Renal cortex interstitium (tissue), 11 donors: ENCODE measurements around the gene VSTM2A. TPM values are rescaled to one million over a fixed set of nuclear protein-coding genes. Genes with fewer than 3 reads are reported as not detected.

Source experiments
- DNase-seq, 11 donors: peaks; one replicate each; pipeline ENCODE4 v3.0.0-alpha.2; 2013; ENCODE audit warnings: low read depth in 9 of 11, low spot score in 4 of 11; ENCODE audit errors: extremely low read depth in 1 of 11
- polyA plus RNA-seq, 3 donors: library from polyadenylated mRNA; unstranded; fragments of 120-200 nt; gene quantifications; one replicate each; pipeline ENCODE4 v1.2.1, GENCODE V29; 2013; ENCODE audit not compliant: insufficient read length in 3 of 3

The VSTM2A gene
- polyA plus RNA-seq, 3 donors: 1.4 to 2.3 (median 2.0) TPM

DNA sequence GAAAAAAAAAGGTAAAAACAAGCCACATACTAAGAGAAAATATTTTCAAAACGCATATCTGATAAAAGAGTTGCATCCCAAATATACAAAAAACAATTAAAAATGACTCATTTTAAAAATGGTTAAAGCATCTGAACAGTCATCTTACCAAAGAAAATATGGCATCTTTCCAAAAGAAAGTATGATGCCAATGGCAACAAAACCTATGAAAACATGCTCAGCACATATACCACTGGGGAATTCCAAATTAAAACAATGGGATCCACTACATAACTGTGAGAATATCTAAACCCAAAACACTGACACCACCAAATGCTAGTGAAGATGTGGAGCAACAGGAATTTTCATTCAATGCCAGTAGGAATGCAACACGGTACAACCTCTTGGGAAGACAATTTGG, 39.3 kb downstream of the VSTM2A start:
- no peak for DNase-seq

- DNase-seq: no peak
Observed at GRCh38 chr7:54591404-54592386, 49.5 kb downstream of the VSTM2A start.

- no peak for DNase-seq
Observed at GRCh38 chr7:54596747-54597146, 54.6 kb downstream of the VSTM2A start.

DNA sequence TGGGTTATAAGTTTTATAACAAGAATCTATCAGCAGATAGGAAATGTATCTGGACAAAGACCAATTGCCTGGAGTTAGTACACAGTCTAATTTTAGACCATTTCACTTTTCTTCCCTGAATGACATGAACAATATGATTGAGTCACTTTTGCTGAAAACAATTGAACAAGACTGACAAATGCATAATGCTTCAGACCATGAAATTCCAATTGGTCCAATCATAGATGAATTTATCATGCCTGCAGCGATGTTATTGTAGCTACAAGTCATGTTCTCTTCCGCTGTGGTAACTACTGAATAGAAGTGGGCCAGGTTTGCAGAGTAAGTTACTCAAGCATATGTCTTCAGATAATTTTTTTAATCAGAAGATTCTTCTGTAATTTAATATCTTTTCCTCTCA, 73.4 kb downstream of the VSTM2A start:
- no peak for DNase-seq

Other genes with a start within 250 kb of the VSTM2A start
- gene SEC61G, start 216.8 kb downstream of the VSTM2A start, polyA plus RNA-seq: 100 to 1,000 TPM; 166 to 200 (median 184) TPM